ENCODE data around the gene XRN2. TPM values are rescaled to one million over a fixed set of nuclear protein-coding genes. Genes with fewer than 3 reads are reported as not detected.

The XRN2 gene
- total RNA-seq, 5 donors from 2014 or later (not counting 1 experiment from before 2014, with no cell fraction given): 46.3 to 62.0 (median 49.7) TPM

- Histone ChIP-seq H3K9me3 (no peaks in the 10 kb centered on the region), H3K27ac (ENCODE audit: low read length) (no peak overlapping the region), H3K27me3 (replicated peaks in 1 of 2; ENCODE audit: control insufficient read depth in 2 of 2, extremely low read depth in 1 of 2, insufficient read depth in 2 of 2, low read length in 1 of 2) (peaks cover 4 to 30% of the 10 kb centered on the region in 2 experiments), H3K36me3 (ENCODE audit: control insufficient read depth in 2 of 2, extremely low read depth in 1 of 2, insufficient read depth in 1 of 2, low read length in 1 of 2) (no peaks in the 10 kb centered on the region), H3K4me1 (ENCODE audit: control insufficient read depth in 1 of 2, extremely low read depth in 1 of 2, insufficient read depth in 2 of 2, low read length in 2 of 2) (no peaks in the 10 kb centered on the region), H3K4me3 (ENCODE audit: control insufficient read depth in 1 of 2, extremely low read depth in 1 of 2, low read length in 1 of 2) (no peak overlapping the region)
- Mint-ChIP-seq H3K27me3 (peaks cover 28 to 32% of the 10 kb centered on the region in 2 donors), H3K9me3 (peaks cover 0 to 4% (median 0%) of the 10 kb centered on the region in 3 donors), H3K36me3 (no peaks in the 10 kb centered on the region), H3K4me1 (no peaks in the 10 kb centered on the region), H3K27ac (no peak overlapping the region), H3K4me3 (no peak overlapping the region)
- CTCF ChIA-PET: no interaction called here
- ATAC-seq (replicated peaks in 1 of 4) (no peak), DNase-seq (no peak)
- POLR2A ChIA-PET: no interaction called here
- 88% methylated on average over 8 of the region's 8 CpGs for WGBS (ENCODE audit: insufficient coverage)
These were observed 29.3 kb upstream of the XRN2 start for GRCh38 chr20:21273755-21274386.

DNA sequence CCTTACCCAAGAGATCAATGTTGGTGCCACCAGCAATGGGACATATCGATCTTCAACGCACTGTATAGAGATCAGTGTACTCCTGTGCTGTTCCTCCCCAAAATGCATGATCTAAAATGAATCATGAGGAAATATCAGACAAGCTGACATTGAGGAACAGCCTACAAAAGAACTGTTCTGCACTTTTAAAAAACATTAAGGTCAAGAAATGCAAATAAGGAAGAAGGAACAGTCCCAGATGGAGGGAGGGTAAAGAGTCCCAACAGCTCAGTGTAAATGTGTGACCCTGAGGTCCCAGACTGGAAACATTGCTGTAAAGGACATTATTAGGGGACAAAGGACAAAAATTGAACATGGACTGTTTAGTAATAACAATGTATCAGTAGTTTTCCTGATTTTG is 24.3 kb upstream of the XRN2 start:
- ChIA-PET CTCF (no interaction called here), POLR2A (no interaction called here)
- ATAC-seq (replicated peaks in 1 of 4) (no peak), DNase-seq (no peak)
- Mint-ChIP-seq H3K4me1 (no peaks in the 10 kb centered on the region), H3K36me3 (no peaks in the 10 kb centered on the region), H3K4me3 (no peak overlapping the region), H3K27me3 (peaks cover 21 to 23% of the 10 kb centered on the region in 2 donors), H3K27ac (no peak overlapping the region), H3K9me3 (no peaks in the 10 kb centered on the region)
- Histone ChIP-seq H3K27me3 (replicated peaks in 1 of 2; ENCODE audit: control insufficient read depth in 2 of 2, extremely low read depth in 1 of 2, insufficient read depth in 2 of 2, low read length in 1 of 2) (peaks cover 10 to 23% of the 10 kb centered on the region in 2 experiments), H3K9me3 (no peaks in the 10 kb centered on the region), H3K4me3 (ENCODE audit: control insufficient read depth in 1 of 2, extremely low read depth in 1 of 2, low read length in 1 of 2) (no peak overlapping the region), H3K4me1 (ENCODE audit: control insufficient read depth in 1 of 2, extremely low read depth in 1 of 2, insufficient read depth in 2 of 2, low read length in 2 of 2) (no peaks in the 10 kb centered on the region), H3K27ac (ENCODE audit: low read length) (no peak overlapping the region), H3K36me3 (ENCODE audit: control insufficient read depth in 2 of 2, extremely low read depth in 1 of 2, insufficient read depth in 1 of 2, low read length in 1 of 2) (no peaks in the 10 kb centered on the region)
- 100% methylated on average over 2 of the region's 2 CpGs for WGBS (ENCODE audit: insufficient coverage)

- WGBS (ENCODE audit: insufficient coverage): 83% methylated on average over 2 of the region's 7 CpGs
- Histone ChIP-seq H3K36me3 (ENCODE audit: control insufficient read depth in 2 of 2, extremely low read depth in 1 of 2, insufficient read depth in 1 of 2, low read length in 1 of 2) (no peaks in the 10 kb centered on the region), H3K27me3 (replicated peaks in 1 of 2; ENCODE audit: control insufficient read depth in 2 of 2, extremely low read depth in 1 of 2, insufficient read depth in 2 of 2, low read length in 1 of 2) (peaks cover 6 to 19% of the 10 kb centered on the region in 2 experiments), H3K4me1 (ENCODE audit: control insufficient read depth in 1 of 2, extremely low read depth in 1 of 2, insufficient read depth in 2 of 2, low read length in 2 of 2) (no peaks in the 10 kb centered on the region), H3K9me3 (no peaks in the 10 kb centered on the region), H3K4me3 (ENCODE audit: control insufficient read depth in 1 of 2, extremely low read depth in 1 of 2, low read length in 1 of 2) (no peak overlapping the region), H3K27ac (ENCODE audit: low read length) (no peak overlapping the region)
- H3K27me3 Mint-ChIP-seq: peaks cover 17 to 23% of the 10 kb centered on the region in 2 donors
- ChIA-PET CTCF (no interaction called here), POLR2A (interaction anchor here in 1 of 2 donors (0.5 kb wide), 1 partner anchor 74 kb away, joined by 3 read pairs; no protein-coding TSS in a partner anchor)
- no peak overlapping the region for H3K4me3 Mint-ChIP-seq
- H3K4me1 Mint-ChIP-seq: no peaks in the 10 kb centered on the region
- H3K36me3 Mint-ChIP-seq: no peaks in the 10 kb centered on the region
- no peak for DNase-seq
- no peak overlapping the region for H3K27ac Mint-ChIP-seq
- ATAC-seq (replicated peaks in 1 of 4): no peak
- H3K9me3 Mint-ChIP-seq: no peaks in the 10 kb centered on the region
These were observed 23.2 kb upstream of the XRN2 start for GRCh38 chr20:21279706-21280521.

GRCh38 chr20:21280522-21281016 is 22.6 kb upstream of the XRN2 start:
- Histone ChIP-seq H3K4me3 (ENCODE audit: control insufficient read depth in 1 of 2, extremely low read depth in 1 of 2, low read length in 1 of 2) (no peak overlapping the region), H3K9me3 (no peaks in the 10 kb centered on the region), H3K36me3 (ENCODE audit: control insufficient read depth in 2 of 2, extremely low read depth in 1 of 2, insufficient read depth in 1 of 2, low read length in 1 of 2) (no peaks in the 10 kb centered on the region), H3K27me3 (replicated peaks in 1 of 2; ENCODE audit: control insufficient read depth in 2 of 2, extremely low read depth in 1 of 2, insufficient read depth in 2 of 2, low read length in 1 of 2) (peaks cover 6 to 19% of the 10 kb centered on the region in 2 experiments), H3K27ac (ENCODE audit: low read length) (no peak overlapping the region), H3K4me1 (ENCODE audit: control insufficient read depth in 1 of 2, extremely low read depth in 1 of 2, insufficient read depth in 2 of 2, low read length in 2 of 2) (no peaks in the 10 kb centered on the region)
- DNase-seq: no peak
- WGBS (ENCODE audit: insufficient coverage): 92% methylated on average over 2 of the region's 3 CpGs
- Mint-ChIP-seq H3K27ac (no peak overlapping the region), H3K36me3 (no peaks in the 10 kb centered on the region), H3K9me3 (peaks cover 0 to 3% (median under 1%) of the 10 kb centered on the region in 3 donors), H3K4me1 (no peaks in the 10 kb centered on the region), H3K27me3 (peaks cover 19 to 22% of the 10 kb centered on the region in 2 donors), H3K4me3 (no peak overlapping the region)
- ChIA-PET CTCF (no interaction called here), POLR2A (interaction anchor here in 1 of 2 donors (0.5 kb wide), 1 partner anchor 73 kb away, joined by 3 read pairs; no protein-coding TSS in a partner anchor)
- ATAC-seq (replicated peaks in 1 of 4): no peak

- Histone ChIP-seq H3K27ac (ENCODE audit: low read length) (no peak overlapping the region), H3K27me3 (replicated peaks in 1 of 2; ENCODE audit: control insufficient read depth in 2 of 2, extremely low read depth in 1 of 2, insufficient read depth in 2 of 2, low read length in 1 of 2) (peaks cover 2 to 18% of the 10 kb centered on the region in 2 experiments), H3K4me3 (ENCODE audit: control insufficient read depth in 1 of 2, extremely low read depth in 1 of 2, low read length in 1 of 2) (no peak overlapping the region), H3K4me1 (ENCODE audit: control insufficient read depth in 1 of 2, extremely low read depth in 1 of 2, insufficient read depth in 2 of 2, low read length in 2 of 2) (no peaks in the 10 kb centered on the region), H3K36me3 (ENCODE audit: control insufficient read depth in 2 of 2, extremely low read depth in 1 of 2, insufficient read depth in 1 of 2, low read length in 1 of 2) (no peaks in the 10 kb centered on the region), H3K9me3 (no peaks in the 10 kb centered on the region)
- Mint-ChIP-seq H3K27ac (no peak overlapping the region), H3K27me3 (peaks cover 36 to 45% of the 10 kb centered on the region in 2 donors), H3K4me1 (no peaks in the 10 kb centered on the region), H3K9me3 (peaks cover 0 to 9% (median 4%) of the 10 kb centered on the region in 3 donors), H3K36me3 (peaks cover 3% of the 10 kb centered on the region), H3K4me3 (no peak overlapping the region)
- ChIA-PET POLR2A (no interaction called here), CTCF (no interaction called here)
- WGBS (ENCODE audit: insufficient coverage): 33% methylated on average over 1 of the region's 4 CpGs
- DNase-seq (no peak), ATAC-seq (replicated peaks in 1 of 4) (no peak)
These were observed 16.4 kb upstream of the XRN2 start for GRCh38 chr20:21286775-21287174.

GRCh38 chr20:21288587-21289370 is 14.4 kb upstream of the XRN2 start:
- Mint-ChIP-seq H3K27me3 (peaks cover 36 to 40% of the 10 kb centered on the region in 2 donors), H3K9me3 (peaks cover 0 to 9% (median 4%) of the 10 kb centered on the region in 3 donors), H3K27ac (no peak overlapping the region), H3K4me1 (no peaks in the 10 kb centered on the region), H3K4me3 (no peak overlapping the region), H3K36me3 (peaks cover 3% of the 10 kb centered on the region)
- peaks cover 2 to 18% of the 10 kb centered on the region in 2 experiments for H3K27me3 ChIP-seq (replicated peaks in 1 of 2; ENCODE audit: control insufficient read depth in 2 of 2, extremely low read depth in 1 of 2, insufficient read depth in 2 of 2, low read length in 1 of 2)
- ATAC-seq (replicated peaks in 1 of 4): no peak
- no peaks in the 10 kb centered on the region for H3K36me3 ChIP-seq (ENCODE audit: control insufficient read depth in 2 of 2, extremely low read depth in 1 of 2, insufficient read depth in 1 of 2, low read length in 1 of 2)
- CTCF ChIA-PET: no interaction called here
- H3K9me3 ChIP-seq: no peaks in the 10 kb centered on the region
- no peak overlapping the region for H3K27ac ChIP-seq (ENCODE audit: low read length)
- DNase-seq: no peak
- H3K4me3 ChIP-seq (ENCODE audit: control insufficient read depth in 1 of 2, extremely low read depth in 1 of 2, low read length in 1 of 2): no peak overlapping the region
- no peaks in the 10 kb centered on the region for H3K4me1 ChIP-seq (ENCODE audit: control insufficient read depth in 1 of 2, extremely low read depth in 1 of 2, insufficient read depth in 2 of 2, low read length in 2 of 2)
- 83% methylated on average over 11 of the region's 14 CpGs for WGBS (ENCODE audit: insufficient coverage)
- POLR2A ChIA-PET: no interaction called here

All from T-cell (primary cell).